Omental fat pad (tissue), 4 donors: ENCODE results near the gene SH2D5. TPM values are rescaled to one million over a fixed set of nuclear protein-coding genes. Genes with fewer than 3 reads are reported as not detected.

Experiments used
- ATAC-seq: fragments of 150-250 bp; one replicate; pipeline ENCODE4 v1.9.1; 2016; ENCODE audit warnings: mild to moderate bottlenecking, moderate library complexity; ENCODE audit not compliant: low FRiP score
- DNase-seq: peaks from one replicate; pipeline ENCODE4 v3.0.0-alpha.2; 2019; ENCODE audit warnings: low spot score
- total RNA-seq, 4 donors: library from RNA; depleted of rRNA; stranded (reverse); fragments of >200 nt; gene quantifications; one replicate each; pipeline ENCODE4 v1.1.0, GENCODE V29; 2016
- TF ChIP-seq, protein P1 (sequence below), 3 donors: fragments of 450-650 bp; IDR thresholded peaks; one replicate each; pipeline ENCODE4 v1.5.1; 2016 to 2017; ENCODE audit warnings: antibody characterized with exemption in 3 of 3, mild to moderate bottlenecking in 3 of 3, moderate library complexity in 2 of 3

The SH2D5 gene
- total RNA-seq, 4 donors from 2014 or later = 0.25 to 5.8 (median 0.84) TPM; not detected in 1

DNA sequence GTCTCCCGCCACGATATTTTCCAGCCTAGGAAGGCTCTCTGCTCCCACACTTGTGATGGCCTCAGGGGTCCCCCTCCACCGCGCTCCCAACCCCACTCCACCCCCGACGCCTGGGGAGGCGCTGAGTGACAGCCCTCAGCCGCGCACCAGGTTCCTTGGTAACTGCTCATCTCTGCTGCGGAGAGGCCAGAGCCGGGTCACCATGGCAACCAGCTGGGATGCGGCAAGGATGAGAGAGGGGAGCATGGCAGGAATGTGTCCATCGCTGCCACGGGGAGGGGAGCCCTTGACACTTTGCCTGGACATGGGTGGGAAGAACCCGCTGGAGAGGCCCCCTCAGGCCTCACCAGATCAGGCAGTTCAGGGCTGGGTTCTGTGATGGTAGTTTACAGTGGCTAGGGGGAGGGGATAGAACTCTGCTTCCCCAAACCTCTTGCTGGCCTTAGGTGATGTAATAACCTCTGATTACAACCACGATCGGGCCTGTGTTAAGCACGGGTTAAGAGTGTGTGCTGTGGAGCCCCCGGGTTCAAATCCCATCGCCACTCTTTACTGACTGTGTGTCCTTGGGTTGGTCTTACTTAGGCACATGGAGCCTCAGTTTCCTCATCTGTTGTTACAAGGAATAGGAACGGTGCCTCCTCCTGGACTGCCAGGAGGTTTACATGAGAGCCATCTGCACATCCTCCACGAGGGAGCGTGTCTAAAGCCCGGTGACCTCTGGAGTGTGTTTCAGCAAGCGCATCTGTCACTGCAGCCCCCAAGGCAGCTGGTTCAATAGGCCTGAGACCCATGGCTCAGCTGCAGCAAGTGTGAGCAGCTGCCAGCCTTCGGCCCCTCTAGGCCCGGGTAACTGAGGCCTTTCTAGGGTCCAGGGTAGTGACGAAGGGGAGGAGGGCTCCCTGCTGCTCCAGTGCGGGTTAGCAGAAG is 21.0 kb downstream of the SH2D5 start:
- ATAC-seq (no peak), DNase-seq (no peak)
- TF ChIP-seq, protein P1, sequence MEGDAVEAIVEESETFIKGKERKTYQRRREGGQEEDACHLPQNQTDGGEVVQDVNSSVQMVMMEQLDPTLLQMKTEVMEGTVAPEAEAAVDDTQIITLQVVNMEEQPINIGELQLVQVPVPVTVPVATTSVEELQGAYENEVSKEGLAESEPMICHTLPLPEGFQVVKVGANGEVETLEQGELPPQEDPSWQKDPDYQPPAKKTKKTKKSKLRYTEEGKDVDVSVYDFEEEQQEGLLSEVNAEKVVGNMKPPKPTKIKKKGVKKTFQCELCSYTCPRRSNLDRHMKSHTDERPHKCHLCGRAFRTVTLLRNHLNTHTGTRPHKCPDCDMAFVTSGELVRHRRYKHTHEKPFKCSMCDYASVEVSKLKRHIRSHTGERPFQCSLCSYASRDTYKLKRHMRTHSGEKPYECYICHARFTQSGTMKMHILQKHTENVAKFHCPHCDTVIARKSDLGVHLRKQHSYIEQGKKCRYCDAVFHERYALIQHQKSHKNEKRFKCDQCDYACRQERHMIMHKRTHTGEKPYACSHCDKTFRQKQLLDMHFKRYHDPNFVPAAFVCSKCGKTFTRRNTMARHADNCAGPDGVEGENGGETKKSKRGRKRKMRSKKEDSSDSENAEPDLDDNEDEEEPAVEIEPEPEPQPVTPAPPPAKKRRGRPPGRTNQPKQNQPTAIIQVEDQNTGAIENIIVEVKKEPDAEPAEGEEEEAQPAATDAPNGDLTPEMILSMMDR (IDR thresholded peaks at IDR 0.05) = no peak

DNA sequence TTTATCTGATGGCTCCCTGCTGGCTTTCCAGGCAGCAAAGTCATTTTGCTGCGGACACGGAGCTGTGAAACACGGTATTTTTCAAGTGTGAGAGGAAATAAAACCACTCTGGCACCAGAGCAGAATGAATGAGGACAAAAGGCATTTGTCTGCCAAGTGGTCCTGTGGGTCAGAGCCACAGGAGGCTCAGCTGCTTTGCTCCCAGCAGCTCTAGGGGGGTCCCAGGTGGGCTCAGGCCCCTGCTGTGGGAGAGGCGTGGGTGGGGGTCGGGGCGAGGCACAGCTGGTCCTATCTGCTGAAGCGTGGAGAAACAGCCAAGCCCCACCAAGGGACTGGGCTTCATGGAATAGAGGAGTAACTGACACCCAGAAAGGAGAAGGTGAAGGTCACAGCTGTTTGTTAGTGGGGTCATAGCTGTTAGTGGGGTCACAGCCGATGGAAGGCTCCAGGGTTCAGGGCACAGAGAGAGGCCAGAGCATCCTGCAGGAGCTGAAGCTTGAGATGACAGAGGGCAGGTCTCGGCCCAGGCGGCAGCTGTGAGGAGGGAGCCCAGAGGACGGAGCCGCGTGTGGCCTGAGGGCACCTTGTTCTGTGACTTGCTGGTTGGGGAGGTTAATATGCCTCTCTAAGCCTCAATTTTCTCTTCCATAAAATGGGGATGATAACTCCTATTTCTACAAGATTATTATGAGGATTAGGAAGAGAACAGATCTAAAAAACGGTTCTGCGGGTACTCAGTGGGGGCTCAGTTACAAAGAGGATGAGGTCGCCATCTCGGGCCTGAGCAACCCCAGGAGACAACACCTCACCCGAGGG is 21.8 kb downstream of the SH2D5 start:
- ATAC-seq (no peak), DNase-seq (no peak)
- TF ChIP-seq, protein P1 (IDR thresholded peaks at IDR 0.05) = no peak

DNA sequence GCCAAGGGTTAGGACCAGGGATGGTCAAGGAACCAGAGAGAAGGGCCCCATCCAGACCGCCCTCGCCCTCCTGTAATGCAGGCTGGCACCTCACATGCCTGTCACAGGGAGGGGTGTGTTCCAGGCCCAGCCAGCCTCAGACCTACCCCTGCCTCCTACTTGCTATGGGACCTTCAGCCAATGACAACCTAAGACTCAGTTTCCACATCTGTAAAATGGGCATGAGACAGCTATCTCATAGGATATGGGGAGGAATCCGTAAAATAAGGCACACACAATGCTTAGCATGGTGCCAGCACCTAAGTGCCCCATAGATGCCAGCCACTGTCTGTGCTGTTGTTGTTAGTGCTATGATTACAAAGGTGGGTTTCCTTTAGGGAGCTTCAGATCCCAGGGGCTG is 22.6 kb downstream of the SH2D5 start:
- no peak for DNase-seq
- TF ChIP-seq, protein P1 (IDR thresholded peaks at IDR 0.05) = no peak
- no peak for ATAC-seq

DNA sequence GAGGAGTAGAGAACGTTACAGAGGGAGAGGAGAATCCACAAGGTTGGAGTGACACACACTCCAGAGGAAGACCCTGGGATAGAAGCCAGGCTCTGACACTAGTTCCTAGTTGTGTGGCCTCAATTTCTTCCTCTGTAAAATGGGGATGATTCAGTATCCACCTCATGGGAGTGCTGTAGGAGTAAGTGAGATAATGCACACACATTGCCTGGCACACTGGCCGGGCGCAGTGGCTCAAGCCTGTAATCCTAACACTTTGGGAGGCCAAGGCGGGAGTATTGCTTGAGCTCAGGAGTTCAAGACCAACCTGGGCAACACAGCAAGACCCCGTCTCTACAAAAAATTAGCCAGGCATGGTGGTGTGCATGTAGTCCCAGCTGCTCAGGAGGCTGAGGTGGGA is 23.6 kb downstream of the SH2D5 start:
- no peak for ATAC-seq
- TF ChIP-seq, protein P1 (IDR thresholded peaks at IDR 0.05) = no peak
- no peak for DNase-seq

DNA sequence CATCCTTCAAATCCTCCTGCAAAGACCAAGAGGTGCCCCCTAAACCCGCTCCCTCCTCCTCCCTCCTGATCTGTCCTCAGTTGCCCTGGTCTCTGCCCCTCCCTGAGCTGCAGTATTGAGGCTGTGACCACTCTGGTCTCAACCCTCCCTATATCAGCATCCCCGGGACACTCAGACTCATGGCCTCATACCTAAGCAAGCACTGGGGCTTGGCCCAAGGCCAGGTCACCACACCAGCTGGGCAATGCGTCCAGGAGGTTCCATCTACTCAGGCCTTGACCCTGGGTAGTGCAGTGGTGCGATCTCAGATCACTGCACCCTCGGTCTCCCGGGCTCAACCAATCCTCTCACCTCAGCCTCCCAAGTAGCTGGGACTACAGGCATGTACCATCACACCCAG is 24.4 kb downstream of the SH2D5 start:
- DNase-seq = no peak
- TF ChIP-seq, protein P1 (IDR thresholded peaks at IDR 0.05) = no peak
- no peak for ATAC-seq

DNA sequence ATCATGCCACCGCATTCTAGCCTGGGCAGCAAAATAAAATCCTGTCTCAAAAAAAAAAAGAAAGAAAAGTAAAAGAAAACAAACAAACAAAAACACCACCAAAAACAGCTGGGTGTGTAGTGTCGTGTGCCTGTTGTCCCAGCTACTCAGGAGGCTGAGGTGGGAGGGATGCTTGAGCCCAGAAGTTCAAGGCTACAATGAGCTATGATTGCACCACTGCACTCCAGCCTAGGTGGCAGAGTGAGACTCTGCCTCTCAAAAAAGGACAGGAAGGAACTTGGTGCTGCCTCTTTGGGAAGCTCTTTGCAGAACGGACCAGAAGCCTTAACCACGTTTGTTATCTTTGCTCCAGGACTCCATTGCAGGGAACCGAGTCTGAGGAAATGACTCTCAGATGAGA is 25.7 kb downstream of the SH2D5 start:
- no peak for ATAC-seq
- DNase-seq = no peak
- TF ChIP-seq, protein P1 (IDR thresholded peaks at IDR 0.05) = no peak
